HFFc6 (cell line): Measurements from ENCODE around the gene CSNK1E. TPM values are rescaled to one million over a fixed set of nuclear protein-coding genes. Genes with fewer than 3 reads are reported as not detected.
A peak's percentile ranks its signal among the peaks of the same experiment; 100 is the strongest.

ENCODE experiments used
- DNase-seq: peaks from one replicate; pipeline ENCODE4 v3.0.0-alpha.2; 2018
- H3K27ac Mint-ChIP-seq: 2 replicates; pipeline ENCODE4 v1.8.0; 2020; ENCODE audit warnings: mild to moderate bottlenecking, mixed read lengths
- H3K27me3 Mint-ChIP-seq: 2 replicates; pipeline ENCODE4 v1.8.0; 2021; ENCODE audit warnings: mild to moderate bottlenecking, moderate library complexity, mixed read lengths; ENCODE audit not compliant: insufficient read depth
- H3K36me3 Mint-ChIP-seq: 2 replicates; pipeline ENCODE4 v1.8.0; 2021; ENCODE audit warnings: low read depth, mixed read lengths
- H3K4me1 Mint-ChIP-seq: 2 replicates; pipeline ENCODE4 v1.8.0; 2020; ENCODE audit warnings: low read depth, mixed read lengths
- H3K4me3 Mint-ChIP-seq: 2 replicates; pipeline ENCODE4 v1.8.0; 2020; ENCODE audit warnings: mild to moderate bottlenecking, moderate library complexity, mixed read lengths
- H3K9me3 Mint-ChIP-seq: 2 replicates; pipeline ENCODE4 v1.8.0; 2020; ENCODE audit warnings: mild to moderate bottlenecking, mixed read lengths
- total RNA-seq, 6 experiments: library from RNA; stranded (reverse); fragmentation: NEBNext Ultra II Directional; extraction: Animal tissue kit (Norgen Biotek cat#: 25700); gene quantifications; 2 replicates in 1 of 6; 3 replicates in 5 of 6; pipeline ENCODE4 v1.2.3, GENCODE V29; 2021
- TF ChIP-seq, protein P1 (sequence below): fragments of 200-600 bp; sonication (generic); IDR thresholded peaks from 2 replicates; pipeline ENCODE4 v1.5.0; 2021; ENCODE audit warnings: antibody characterized with exemption, mild to moderate bottlenecking

Gene CSNK1E
- total RNA-seq, 6 experiments from 2014 or later, result 166 to 184 (median 172) TPM

DNA sequence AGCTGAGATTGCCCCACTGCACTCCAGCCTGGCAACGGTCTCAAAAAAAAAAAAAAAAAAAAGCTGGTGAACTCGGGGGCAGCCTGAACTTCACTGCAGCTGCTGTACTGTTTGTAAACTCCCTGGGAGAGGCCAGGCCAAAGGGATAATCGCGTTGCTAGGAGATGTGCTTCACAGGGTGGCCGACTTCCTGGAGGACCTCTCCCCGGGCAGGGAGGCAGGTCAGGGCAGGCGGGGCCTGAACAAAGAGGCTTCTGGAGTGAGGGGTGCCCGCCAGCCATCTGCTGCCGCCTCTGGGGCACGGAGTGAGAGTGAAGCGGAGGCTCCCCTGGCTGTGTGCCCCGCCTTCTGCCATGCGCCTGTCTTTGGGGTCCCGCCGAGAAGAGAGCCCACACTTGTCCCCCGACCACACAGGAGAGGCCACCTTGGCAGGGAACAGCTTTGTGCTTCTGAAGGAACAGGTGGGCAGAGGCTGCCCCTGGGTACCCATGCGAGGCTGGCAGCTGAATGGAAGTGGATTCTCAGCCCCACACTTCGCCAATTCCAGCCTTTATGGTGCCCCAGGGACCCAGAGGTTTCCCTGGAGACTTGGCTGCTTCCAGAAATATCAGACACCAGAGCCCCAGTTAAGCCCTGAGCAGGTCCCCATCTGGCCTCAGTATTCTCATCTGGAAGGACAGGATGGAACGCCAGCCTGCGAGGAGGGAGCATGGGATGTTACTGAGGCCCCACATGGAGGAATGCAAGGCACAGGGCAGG is 74.0 kb downstream of the CSNK1E start:
- no peaks in the 10 kb centered on the region for H3K9me3 Mint-ChIP-seq
- H3K4me1 Mint-ChIP-seq, result peaks cover 50% of the 10 kb centered on the region
- no peak overlapping the region for H3K4me3 Mint-ChIP-seq
- peaks cover 20% of the 10 kb centered on the region for H3K36me3 Mint-ChIP-seq
- no peaks in the 10 kb centered on the region; the same call in 1 of the 2 replicates for H3K27me3 Mint-ChIP-seq
- TF ChIP-seq, protein P1, sequence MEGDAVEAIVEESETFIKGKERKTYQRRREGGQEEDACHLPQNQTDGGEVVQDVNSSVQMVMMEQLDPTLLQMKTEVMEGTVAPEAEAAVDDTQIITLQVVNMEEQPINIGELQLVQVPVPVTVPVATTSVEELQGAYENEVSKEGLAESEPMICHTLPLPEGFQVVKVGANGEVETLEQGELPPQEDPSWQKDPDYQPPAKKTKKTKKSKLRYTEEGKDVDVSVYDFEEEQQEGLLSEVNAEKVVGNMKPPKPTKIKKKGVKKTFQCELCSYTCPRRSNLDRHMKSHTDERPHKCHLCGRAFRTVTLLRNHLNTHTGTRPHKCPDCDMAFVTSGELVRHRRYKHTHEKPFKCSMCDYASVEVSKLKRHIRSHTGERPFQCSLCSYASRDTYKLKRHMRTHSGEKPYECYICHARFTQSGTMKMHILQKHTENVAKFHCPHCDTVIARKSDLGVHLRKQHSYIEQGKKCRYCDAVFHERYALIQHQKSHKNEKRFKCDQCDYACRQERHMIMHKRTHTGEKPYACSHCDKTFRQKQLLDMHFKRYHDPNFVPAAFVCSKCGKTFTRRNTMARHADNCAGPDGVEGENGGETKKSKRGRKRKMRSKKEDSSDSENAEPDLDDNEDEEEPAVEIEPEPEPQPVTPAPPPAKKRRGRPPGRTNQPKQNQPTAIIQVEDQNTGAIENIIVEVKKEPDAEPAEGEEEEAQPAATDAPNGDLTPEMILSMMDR, result no peak
- peak overlapping the region; percentile 62 for H3K27ac Mint-ChIP-seq
- DNase-seq, result no peak

DNA sequence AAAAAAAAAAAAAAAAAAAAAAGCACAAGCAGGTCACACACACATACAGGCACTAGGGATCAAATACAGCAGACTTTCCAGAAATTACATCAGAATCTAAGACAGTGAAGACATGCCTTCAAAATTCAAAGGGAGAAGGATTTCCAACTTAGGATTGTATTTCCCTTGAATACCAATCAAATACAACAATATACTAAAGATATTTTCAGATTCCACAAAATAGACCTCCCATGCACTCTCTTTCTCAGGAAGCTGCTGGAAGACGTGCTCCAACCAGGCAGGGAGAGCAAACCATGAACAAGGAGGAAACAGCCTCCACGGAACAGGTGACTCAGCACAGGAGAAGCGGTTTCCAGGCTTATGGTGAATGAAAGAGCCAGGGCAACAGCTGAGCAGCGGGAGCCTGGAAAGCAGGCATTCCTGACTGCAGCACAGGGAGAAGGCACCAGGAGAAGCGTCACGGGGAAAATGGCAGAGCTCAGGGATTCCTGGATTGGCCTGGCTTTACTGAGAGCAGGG is 76.4 kb downstream of the CSNK1E start:
- Mint-ChIP-seq H3K27ac (peak overlapping the region; percentile 100), H3K36me3 (peaks cover 33% of the 10 kb centered on the region), H3K27me3 (peaks cover 2% of the 10 kb centered on the region; the same call in 1 of the 2 replicates), H3K4me1 (peaks cover 60% of the 10 kb centered on the region), H3K4me3 (peak overlapping the region; percentile 80), H3K9me3 (no peaks in the 10 kb centered on the region)
- peak; percentile 82 for DNase-seq
- TF ChIP-seq, protein P1, result no peak

Other genes with a start within 250 kb of the CSNK1E start
- not detected for gene SLC16A8, start 233.2 kb downstream of the CSNK1E start, total RNA-seq
- gene BAIAP2L2, start 206.7 kb downstream of the CSNK1E start, total RNA-seq, result under 1 TPM in 1 of 6 experiments, not detected in 5; 0.08 TPM
- 1 to 10 TPM; 4.1 to 6.6 (median 5.3) TPM for gene PLA2G6, start 135.6 kb downstream of the CSNK1E start, total RNA-seq
- 10 to 100 TPM; 17.2 to 24.1 (median 22.8) TPM for gene MAFF, start 115.4 kb downstream of the CSNK1E start, total RNA-seq
- 100 to 1,000 TPM; 104 to 125 (median 111) TPM for gene TMEM184B, start 44.4 kb downstream of the CSNK1E start, total RNA-seq
- not detected for gene KCNJ4, start 137.8 kb upstream of the CSNK1E start, total RNA-seq
- gene KDELR3, start 150.7 kb upstream of the CSNK1E start, total RNA-seq, result 100 to 1,000 TPM; 138 to 187 (median 172) TPM
- 100 to 1,000 TPM; 211 to 246 (median 220) TPM for gene DDX17, start 188.9 kb upstream of the CSNK1E start, total RNA-seq